HepG2 (cell line): ENCODE data around the gene MMD2.

Experiments used
- CTCF ChIP-seq: sonication (generic); formaldehyde crosslinking; IDR thresholded peaks from 2 replicates; pipeline ENCODE4 v1.5.0; 2020; ENCODE audit warnings: mild to moderate bottlenecking, missing genetic modification reagents, moderate library complexity
- MBNL3 ChIP-seq: fragments of 250-450 bp; sonication (Bioruptor Pico); conservative IDR thresholded peaks from 2 replicates; pipeline ENCODE4 v1.8.0; 2022; ENCODE audit warnings: mild to moderate bottlenecking, inconsistent platforms
- POGK ChIP-seq: sonication (generic); formaldehyde crosslinking; conservative IDR thresholded peaks from 2 replicates; pipeline ENCODE4 v1.8.0; 2022; ENCODE audit warnings: mild to moderate bottlenecking, moderate library complexity, missing genetic modification reagents
- POLR2A ChIP-seq, 2 experiments: IDR thresholded peaks; 2 replicates each; pipeline ENCODE4 v1.6.1; 2011; ENCODE audit warnings: low read depth in 2 of 2, low read length in 2 of 2, mild to moderate bottlenecking in 1 of 2, moderate library complexity in 1 of 2; ENCODE audit not compliant: insufficient read depth in 1 of 2
- RNF2 ChIP-seq: fragments of 450-650 bp; conservative IDR thresholded peaks from 2 replicates; pipeline ENCODE4 v1.6.1; 2016; ENCODE audit warnings: low read depth
- SRF ChIP-seq: IDR thresholded peaks from 2 replicates; pipeline ENCODE4 v1.6.1; 2011; ENCODE audit warnings: mild to moderate bottlenecking, low read depth, low read length, moderate library complexity
- TAF1 ChIP-seq: sonication (generic); formaldehyde crosslinking; IDR thresholded peaks from 2 replicates; pipeline ENCODE4 v1.4.0; 2020; ENCODE audit warnings: missing genetic modification reagents
- ZNF362 ChIP-seq: sonication (generic); formaldehyde crosslinking; IDR thresholded peaks from 2 replicates; pipeline ENCODE4 v1.4.0; 2020; ENCODE audit warnings: missing genetic modification reagents, mild to moderate bottlenecking, borderline replicate concordance
- ZNF598 ChIP-seq: sonication (generic); formaldehyde crosslinking; IDR thresholded peaks from 2 replicates; pipeline ENCODE4 v1.5.1; 2020; ENCODE audit warnings: mild to moderate bottlenecking, missing genetic modification reagents, borderline replicate concordance
- ZSCAN22 ChIP-seq: sonication (generic); formaldehyde crosslinking; IDR thresholded peaks from 2 replicates; pipeline ENCODE4 v1.4.0; 2020; ENCODE audit warnings: mild to moderate bottlenecking, missing genetic modification reagents

- TF ChIP-seq MBNL3 (no peak), POLR2A (IDR thresholded peaks at IDR 0.05; ENCODE audit: insufficient read depth in 1 of 2, low read depth in 2 of 2, low read length in 2 of 2) (no peak), TAF1 (no peak), ZSCAN22 (CRISPR knock-in tag) (no peak), RNF2 (no peak), ZNF598 (CRISPR knock-in tag) (no peak), SRF (no peak), ZNF362 (CRISPR knock-in tag) (no peak), POGK (CRISPR knock-in tag) (no peak), CTCF (CRISPR knock-in tag) (no peak)
Measured at GRCh38 chr7:4861227-4861626, 97.8 kb downstream of the MMD2 start.
